K562 (cell line): ENCODE results near the gene DENND2A. TPM values are rescaled to one million over a fixed set of nuclear protein-coding genes. Genes with fewer than 3 reads are reported as not detected.

Experiments used
- CBX2 ChIP-seq: fragments of 200-600 bp; sonication (generic); IDR thresholded peaks from one replicate; pipeline ENCODE4 v1.6.1; 2012; ENCODE audit warnings: mild to moderate bottlenecking, low read length, inconsistent platforms; ENCODE audit not compliant: insufficient read depth, poor library complexity, severe bottlenecking
- CHD7 ChIP-seq: fragments of 200-600 bp; sonication (generic); IDR thresholded peaks from one replicate; pipeline ENCODE4 v1.6.1; 2012; ENCODE audit warnings: mild to moderate bottlenecking, low read depth, low read length, inconsistent platforms
- HNRNPH1 ChIP-seq: fragments of 200-400 bp; formaldehyde crosslinking; optimal IDR thresholded peaks from 2 replicates; pipeline ENCODE3; 2017; ENCODE audit warnings: low read depth, mild to moderate bottlenecking, low read length, moderate library complexity
- KDM2B ChIP-seq: fragments of 250-450 bp; sonication (Bioruptor Pico); IDR thresholded peaks from 2 replicates; pipeline ENCODE4 v1.8.0; 2021; ENCODE audit warnings: mild to moderate bottlenecking, moderate library complexity
- KHSRP ChIP-seq: fragments of 450-650 bp; IDR thresholded peaks from 2 replicates; pipeline ENCODE4 v1.6.1; 2017
- RREB1 ChIP-seq: fragments of 250-450 bp; sonication (Bioruptor Pico); IDR thresholded peaks from 2 replicates; pipeline ENCODE4 v1.4.0; 2020
- SRSF7 ChIP-seq: fragments of 200-400 bp; formaldehyde crosslinking; optimal IDR thresholded peaks from 2 replicates; pipeline ENCODE3; 2017; ENCODE audit warnings: mild to moderate bottlenecking, low read depth, low read length
- TAF15 ChIP-seq: fragments of 200-400 bp; formaldehyde crosslinking; IDR thresholded peaks from 2 replicates; pipeline ENCODE4 v1.6.1; 2017; ENCODE audit warnings: mild to moderate bottlenecking, low read depth, low read length, moderate library complexity
- TEAD4 ChIP-seq, 2 experiments: sonication (generic) in 1 of 2; formaldehyde crosslinking in 1 of 2; IDR thresholded peaks; 2 replicates each; pipeline versions ENCODE4 v1.6.1 to v1.8.0; 2012 to 2022; ENCODE audit warnings: borderline replicate concordance in 1 of 2, inconsistent platforms in 1 of 2, low read length in 1 of 2, mild to moderate bottlenecking in 1 of 2, missing genetic modification reagents in 1 of 2
- ZFX ChIP-seq: sonication (generic); formaldehyde crosslinking; IDR thresholded peaks from 2 replicates; pipeline ENCODE4 v1.8.0; 2022; ENCODE audit warnings: mild to moderate bottlenecking, missing genetic modification reagents, moderate library complexity
- polyA plus RNA-seq, 8 experiments: library from polyadenylated mRNA; depleted of rRNA in 4 of 8; stranded (reverse) in 5 of 8; unstranded in 3 of 8; fragments of >200 nt; fragmentation: Nextera tagmentation in 2 of 8; fragmentation: Illumina TruSeq in 1 of 8; extraction: Ambion mirVana in 2 of 8; extraction: Trizol in 1 of 8; gene quantifications; 2 replicates each; pipeline versions ENCODE4 v1.2.1 to v1.2.3, GENCODE V29; 2011 to 2014; ENCODE audit warnings: inconsistent platforms in 1 of 8, missing spikeins in 1 of 8
- total RNA-seq, 7 experiments: library from RNA; depleted of rRNA in 6 of 7; stranded (reverse); fragments of >200 nt in 6 of 7; fragmentation: Illumina TruSeq in 2 of 7; extraction: Trizol in 2 of 7; gene quantifications; 2 replicates each; pipeline versions ENCODE4 v1.2.1 to v1.2.3, GENCODE V29; 2011 to 2021; ENCODE audit warnings: low replicate concordance in 1 of 7

DENND2A gene
- total and polyA plus RNA-seq, 9 of the 15 experiments (the other 6 are each of a cell fraction or from before 2014, with no cell fraction given): not detected

GRCh38 chr7:140479062-140479738 is 161.4 kb downstream of the DENND2A start, which contains the start of gene MKRN1 (continued):
- TF ChIP-seq CHD7 (no peak), KDM2B (CRISPR knock-in tag) (0 out of 2 replicates have a peak, but pooled peaks have one; percentile 62), CBX2 (no peak), ZFX (CRISPR knock-in tag) (peak; percentile 91), SRSF7 (no peak), KHSRP (no peak), TEAD4 (IDR thresholded peaks at IDR 0.05; ENCODE audit: low read length) (peak; percentile 18; the same call in 1 of the 2 replicates), TEAD4 (CRISPR knock-in tag; IDR thresholded peaks at IDR 0.05; ENCODE audit: borderline replicate concordance) (no peak), RREB1 (CRISPR knock-in tag) (peak; percentile 74; the same call in 1 of the 2 replicates), TAF15 (no peak), HNRNPH1 (no peak)
